Immature natural killer cell (primary cell): ENCODE measurements around the gene DIP2C. TPM values are rescaled to one million over a fixed set of nuclear protein-coding genes. Genes with fewer than 3 reads are reported as not detected.

Experiments
- DNase-seq, 3 donors: peaks; one replicate each; pipeline ENCODE4 v3.0.0; 2022; ENCODE audit warnings: mixed read lengths in 1 of 3
- H3K27ac Mint-ChIP-seq, 6 donors: one replicate each; pipeline ENCODE4 v1.8.0; 2020; ENCODE audit warnings: mixed read lengths in 6 of 6, mild to moderate bottlenecking in 5 of 6, inconsistent platforms in 4 of 6, moderate library complexity in 3 of 6
- H3K27me3 Mint-ChIP-seq, 3 donors: one replicate each; pipeline ENCODE4 v1.8.0; 2020 to 2021; ENCODE audit warnings: low read depth in 3 of 3, mild to moderate bottlenecking in 3 of 3, mixed read lengths in 3 of 3, moderate library complexity in 3 of 3, inconsistent platforms in 1 of 3
- H3K36me3 Mint-ChIP-seq, 3 donors: one replicate each; pipeline ENCODE4 v1.8.0; 2020; ENCODE audit warnings: mixed read lengths in 3 of 3, inconsistent platforms in 2 of 3, mild to moderate bottlenecking in 2 of 3
- H3K4me1 Mint-ChIP-seq, 2 donors: one replicate each; pipeline ENCODE4 v1.8.0; 2020; ENCODE audit warnings: inconsistent platforms in 2 of 2, mild to moderate bottlenecking in 2 of 2, mixed read lengths in 2 of 2, moderate library complexity in 1 of 2
- H3K4me3 Mint-ChIP-seq, 5 donors: one replicate each; pipeline ENCODE4 v1.8.0; 2020; ENCODE audit warnings: mild to moderate bottlenecking in 5 of 5, mixed read lengths in 5 of 5, inconsistent platforms in 3 of 5, moderate library complexity in 3 of 5
- H3K9me3 Mint-ChIP-seq, 6 donors: one replicate each; pipeline ENCODE4 v1.8.0; 2020; ENCODE audit warnings: mild to moderate bottlenecking in 6 of 6, mixed read lengths in 6 of 6, inconsistent platforms in 4 of 6, moderate library complexity in 3 of 6
- polyA plus RNA-seq, 3 donors: library from polyadenylated mRNA; unstranded; fragments of 300-500 nt; fragmentation: Illumina TruSeq; gene quantifications; one replicate each; pipeline ENCODE4 v1.2.3, GENCODE V29; 2021

Gene DIP2C
- polyA plus RNA-seq, 3 donors from 2014 or later: 0.06 to 0.41 TPM; not detected in 1

DNA sequence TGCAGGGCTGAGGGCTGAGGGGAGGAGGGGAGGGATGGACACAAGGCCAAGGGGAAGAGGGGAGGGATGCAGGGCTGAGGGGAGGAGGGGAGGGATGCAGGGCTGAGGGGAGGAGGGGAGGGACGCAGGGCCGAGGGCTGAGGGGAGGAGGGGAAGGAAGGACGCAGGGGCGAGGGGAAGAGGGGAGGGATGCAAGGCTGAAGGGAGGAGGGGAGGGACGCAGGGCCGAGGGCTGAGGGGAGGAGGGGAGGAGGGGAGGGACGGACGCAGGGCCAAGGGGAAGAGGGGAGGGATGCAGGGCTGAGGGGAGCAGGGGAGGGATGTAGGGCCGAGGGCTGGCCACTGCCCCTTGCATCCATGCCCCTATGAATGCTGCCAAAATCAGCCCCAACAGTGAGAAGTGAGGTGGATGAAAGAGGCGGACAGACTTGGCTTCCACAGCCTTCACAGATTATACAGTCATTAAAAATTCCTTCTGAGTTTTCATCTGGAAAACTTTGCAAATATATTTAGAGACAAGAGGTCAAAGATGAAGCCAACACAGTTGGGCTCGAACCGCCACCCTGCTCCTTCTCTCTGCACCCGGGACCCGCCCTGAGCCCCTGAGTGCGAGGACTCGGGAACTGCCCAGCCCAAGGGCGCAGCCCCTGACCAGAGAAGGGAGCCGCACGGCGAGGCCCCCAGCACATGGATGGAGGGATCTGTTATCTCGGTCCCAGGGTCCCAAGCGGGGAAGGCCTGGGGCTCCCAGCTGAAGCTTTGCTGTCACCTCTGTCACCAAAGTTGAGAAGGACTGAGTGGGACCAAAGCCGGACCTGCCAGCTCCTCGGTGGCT lies 65.8 kb downstream of the DIP2C start:
- no peak overlapping the region for H3K4me3 Mint-ChIP-seq
- peaks cover 0 to under 1% of the 10 kb centered on the region in 2 donors for H3K4me1 Mint-ChIP-seq
- peaks cover 2 to 13% (median 9%) of the 10 kb centered on the region in 3 donors for H3K27me3 Mint-ChIP-seq
- DNase-seq: no peak
- H3K9me3 Mint-ChIP-seq: no peaks in the 10 kb centered on the region
- H3K27ac Mint-ChIP-seq: no peak overlapping the region
- peaks cover 0 to 3% (median 0%) of the 10 kb centered on the region in 3 donors for H3K36me3 Mint-ChIP-seq

DNA sequence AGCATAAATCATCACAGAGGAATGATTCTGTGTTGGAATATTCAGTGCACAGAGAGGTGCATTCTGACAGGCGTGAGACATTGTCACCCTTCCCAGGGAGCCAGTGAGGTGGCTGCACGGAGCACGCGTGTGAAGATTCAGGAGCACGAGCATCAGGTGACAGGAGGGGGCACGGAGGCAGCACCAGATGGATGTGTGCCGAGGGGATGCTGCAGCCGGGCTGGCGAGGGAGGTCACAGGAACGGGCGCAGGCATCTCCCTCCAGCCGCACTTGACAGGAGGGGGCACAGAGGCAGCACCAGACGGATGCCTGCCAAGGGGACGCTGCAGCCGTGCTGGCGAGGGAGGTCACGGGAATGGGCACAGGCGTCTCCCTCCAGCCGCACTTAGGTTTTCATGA lies 66.5 kb downstream of the DIP2C start:
- H3K4me3 Mint-ChIP-seq: no peak overlapping the region
- H3K9me3 Mint-ChIP-seq: no peaks in the 10 kb centered on the region
- peaks cover 0 to 3% (median 0%) of the 10 kb centered on the region in 3 donors for H3K36me3 Mint-ChIP-seq
- no peaks in the 10 kb centered on the region for H3K4me1 Mint-ChIP-seq
- DNase-seq: no peak
- no peak overlapping the region for H3K27ac Mint-ChIP-seq
- peaks cover 4 to 15% (median 9%) of the 10 kb centered on the region in 3 donors for H3K27me3 Mint-ChIP-seq

DNA sequence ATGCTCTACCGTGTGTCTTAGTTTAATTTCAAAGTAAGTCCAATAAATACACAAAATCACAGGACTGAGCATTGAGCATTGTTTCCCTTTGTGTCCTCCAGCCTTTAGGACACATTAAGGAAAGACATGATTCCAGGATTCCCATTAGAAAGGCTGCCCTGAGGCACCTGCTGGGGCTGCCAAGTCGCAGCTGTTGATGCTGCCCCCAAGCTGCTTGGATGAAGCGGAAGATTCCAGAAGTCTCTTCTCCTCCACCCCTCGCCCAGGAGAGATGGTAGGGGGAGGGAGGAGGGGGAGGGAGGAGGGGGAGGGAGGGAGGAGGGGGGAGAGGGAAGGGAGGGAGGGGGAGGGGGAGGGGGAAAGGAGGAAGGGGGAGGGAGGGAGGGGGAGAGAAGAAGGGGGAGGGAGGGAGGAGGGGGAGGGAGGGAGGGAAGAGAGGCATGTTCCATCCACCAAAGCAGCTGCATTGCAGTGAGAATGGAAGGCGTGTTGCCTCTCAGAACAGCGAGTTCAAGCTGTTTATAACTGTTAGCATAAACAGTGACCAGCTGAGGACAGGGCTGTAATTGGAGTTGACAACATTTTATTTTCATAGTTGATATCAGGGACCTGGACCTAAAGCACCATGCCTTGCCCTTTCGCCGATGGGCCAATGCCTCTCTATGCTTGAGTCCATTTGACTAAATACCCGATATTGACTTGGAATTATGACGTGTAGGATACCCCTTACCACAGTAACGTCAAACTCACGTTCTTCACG lies 67.3 kb downstream of the DIP2C start:
- H3K27ac Mint-ChIP-seq: no peak overlapping the region
- no peak overlapping the region for H3K4me3 Mint-ChIP-seq
- H3K9me3 Mint-ChIP-seq: no peaks in the 10 kb centered on the region
- no peaks in the 10 kb centered on the region for H3K4me1 Mint-ChIP-seq
- no peak for DNase-seq
- peaks cover 0 to 3% (median 0%) of the 10 kb centered on the region in 3 donors for H3K36me3 Mint-ChIP-seq
- H3K27me3 Mint-ChIP-seq: peaks cover 4 to 13% (median 9%) of the 10 kb centered on the region in 3 donors

GRCh38 chr10:621513-621912 lies 68.0 kb downstream of the DIP2C start:
- H3K27me3 Mint-ChIP-seq: peaks cover 4 to 11% (median 6%) of the 10 kb centered on the region in 3 donors
- H3K36me3 Mint-ChIP-seq: peaks cover 0 to 3% (median 0%) of the 10 kb centered on the region in 3 donors
- no peak overlapping the region for H3K4me3 Mint-ChIP-seq
- H3K27ac Mint-ChIP-seq: no peak overlapping the region
- no peaks in the 10 kb centered on the region for H3K4me1 Mint-ChIP-seq
- H3K9me3 Mint-ChIP-seq: no peaks in the 10 kb centered on the region
- no peak for DNase-seq

GRCh38 chr10:620971-621370 lies 68.5 kb downstream of the DIP2C start:
- Mint-ChIP-seq H3K4me1 (no peaks in the 10 kb centered on the region), H3K9me3 (no peaks in the 10 kb centered on the region), H3K27me3 (peaks cover 4 to 11% (median 5%) of the 10 kb centered on the region in 3 donors), H3K27ac (no peak overlapping the region), H3K36me3 (peaks cover 0 to 3% (median 0%) of the 10 kb centered on the region in 3 donors), H3K4me3 (no peak overlapping the region)
- no peak for DNase-seq

- no peak overlapping the region for H3K27ac Mint-ChIP-seq
- DNase-seq: no peak
- no peaks in the 10 kb centered on the region for H3K4me1 Mint-ChIP-seq
- no peak overlapping the region for H3K4me3 Mint-ChIP-seq
- H3K36me3 Mint-ChIP-seq: peaks cover 0 to 3% (median 0%) of the 10 kb centered on the region in 3 donors
- no peaks in the 10 kb centered on the region for H3K9me3 Mint-ChIP-seq
- peaks cover 4 to 11% (median 7%) of the 10 kb centered on the region in 3 donors for H3K27me3 Mint-ChIP-seq
Measured at GRCh38 chr10:620417-620816, 69.1 kb downstream of the DIP2C start.

GRCh38 chr10:619710-620109 lies 69.8 kb downstream of the DIP2C start:
- Mint-ChIP-seq H3K4me3 (no peak overlapping the region), H3K27me3 (peaks cover 4 to 11% (median 7%) of the 10 kb centered on the region in 3 donors), H3K9me3 (no peaks in the 10 kb centered on the region)

DNA sequence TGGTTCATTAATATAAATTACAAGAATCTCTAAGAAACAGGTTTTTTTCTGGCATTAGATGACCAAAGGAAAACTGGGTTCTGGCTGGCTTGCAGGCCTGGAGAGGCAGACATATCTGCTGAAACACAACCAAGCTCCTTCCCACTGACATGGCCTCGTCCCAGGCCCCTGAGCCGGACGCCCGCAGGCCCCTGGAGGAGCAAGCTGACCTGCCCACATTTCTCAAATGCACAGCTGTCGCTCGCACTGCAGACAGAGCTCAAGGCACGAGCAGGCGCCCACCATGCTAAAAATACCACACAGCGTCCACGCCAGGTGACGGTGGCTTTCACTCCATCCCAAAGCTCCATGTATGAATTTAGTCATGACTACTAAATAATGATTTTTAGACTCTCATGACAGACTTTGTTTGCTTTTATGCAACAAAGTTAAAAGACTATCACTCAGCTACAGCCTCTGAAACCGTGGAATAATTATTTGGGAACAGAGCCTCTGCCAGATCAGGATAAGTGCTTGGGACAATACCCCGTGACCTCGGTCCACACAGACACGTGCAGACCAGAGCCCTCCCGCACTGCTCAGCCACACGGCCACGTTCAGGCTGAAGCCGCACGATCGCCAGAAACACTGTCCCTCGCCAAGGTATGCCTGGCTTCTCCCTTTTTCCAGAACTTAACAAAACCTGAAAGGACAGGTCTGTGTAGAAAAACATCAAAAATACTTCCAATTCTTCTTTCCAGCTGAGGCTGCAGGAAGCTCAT lies 71.1 kb downstream of the DIP2C start:
- Mint-ChIP-seq H3K4me1 (no peaks in the 10 kb centered on the region), H3K9me3 (no peaks in the 10 kb centered on the region), H3K4me3 (no peak overlapping the region), H3K36me3 (peaks cover 0 to 3% (median 0%) of the 10 kb centered on the region in 3 donors), H3K27ac (no peak overlapping the region), H3K27me3 (peaks cover 5 to 9% (median 9%) of the 10 kb centered on the region in 3 donors)
- DNase-seq: no peak

More at GRCh38 chr10:619710-620109, 69.8 kb downstream of the DIP2C start:
- no peak for DNase-seq
- H3K4me1 Mint-ChIP-seq: no peaks in the 10 kb centered on the region
- peaks cover 0 to 3% (median 0%) of the 10 kb centered on the region in 3 donors for H3K36me3 Mint-ChIP-seq
- no peak overlapping the region for H3K27ac Mint-ChIP-seq

DNA sequence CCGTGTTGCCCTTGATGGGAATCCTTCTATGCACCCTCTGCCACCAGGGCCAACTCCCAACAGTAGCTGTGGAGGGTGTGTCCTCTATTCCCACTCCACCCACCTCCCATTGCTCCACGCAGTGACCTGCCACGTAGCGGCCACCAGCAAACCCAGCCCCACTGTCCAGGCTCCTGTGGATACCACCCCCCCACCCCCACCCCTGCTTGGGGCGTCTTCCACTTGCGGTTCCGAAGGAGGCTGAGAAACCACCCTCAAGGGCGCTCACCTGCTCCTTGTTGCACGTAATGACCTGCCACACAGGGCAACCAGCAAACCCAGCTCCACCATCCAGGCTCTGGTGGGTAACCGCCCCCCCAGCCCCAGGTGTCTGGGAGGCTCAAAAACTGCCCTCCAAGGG lies 72.0 kb downstream of the DIP2C start:
- H3K27ac Mint-ChIP-seq: no peak overlapping the region
- peaks cover 0 to 3% (median 0%) of the 10 kb centered on the region in 3 donors for H3K36me3 Mint-ChIP-seq
- H3K4me3 Mint-ChIP-seq: no peak overlapping the region
- H3K9me3 Mint-ChIP-seq: no peaks in the 10 kb centered on the region
- no peak for DNase-seq
- peaks cover 5 to 9% (median 9%) of the 10 kb centered on the region in 3 donors for H3K27me3 Mint-ChIP-seq
- H3K4me1 Mint-ChIP-seq: no peaks in the 10 kb centered on the region

GRCh38 chr10:615583-616152 lies 73.8 kb downstream of the DIP2C start:
- H3K4me3 Mint-ChIP-seq: no peak overlapping the region
- H3K4me1 Mint-ChIP-seq: no peaks in the 10 kb centered on the region
- no peak for DNase-seq
- H3K36me3 Mint-ChIP-seq: no peaks in the 10 kb centered on the region
- no peaks in the 10 kb centered on the region for H3K9me3 Mint-ChIP-seq
- peaks cover 2 to 7% (median 4%) of the 10 kb centered on the region in 3 donors for H3K27me3 Mint-ChIP-seq
- H3K27ac Mint-ChIP-seq: no peak overlapping the region

DNA sequence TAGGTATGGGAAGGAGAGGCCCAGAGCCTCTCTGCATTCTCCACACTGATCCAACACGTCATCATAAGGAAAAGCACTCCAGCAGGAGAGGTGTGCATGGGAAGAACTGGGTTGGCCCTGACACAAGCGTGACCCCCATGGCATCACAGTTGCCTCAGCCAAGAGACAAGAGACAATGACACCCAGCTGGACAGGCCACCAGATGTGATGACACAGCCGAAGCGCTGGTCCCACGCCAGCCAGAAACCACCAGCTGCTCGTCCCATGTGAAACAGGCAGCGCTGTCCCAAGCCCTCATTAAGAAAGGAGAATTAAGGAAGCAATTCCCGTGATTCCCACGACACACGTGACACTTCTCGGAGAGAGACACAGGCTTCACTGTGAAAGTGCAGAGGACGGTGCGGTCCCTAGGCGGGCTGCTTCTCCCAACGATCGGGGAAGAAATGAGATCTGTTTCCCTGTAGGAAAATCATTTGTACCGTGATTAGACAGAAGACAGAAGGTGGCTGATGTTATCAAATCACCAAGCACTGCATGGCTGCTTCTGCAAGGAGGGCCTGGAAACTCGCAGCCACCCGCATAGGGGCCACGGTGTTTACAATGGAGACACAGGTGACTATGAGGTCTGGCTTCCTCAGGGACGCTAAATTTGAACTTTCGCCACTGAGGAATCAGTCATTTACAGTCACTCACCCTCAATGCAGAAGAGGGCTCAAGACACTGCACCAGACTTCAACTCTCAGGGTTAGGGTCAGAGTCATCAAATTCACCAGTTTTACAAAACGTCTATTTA lies 74.5 kb downstream of the DIP2C start:
- Mint-ChIP-seq H3K27me3 (peaks cover 2 to 4% (median 4%) of the 10 kb centered on the region in 3 donors), H3K9me3 (no peaks in the 10 kb centered on the region), H3K4me3 (no peak overlapping the region), H3K4me1 (no peaks in the 10 kb centered on the region), H3K27ac (no peak overlapping the region), H3K36me3 (no peaks in the 10 kb centered on the region)
- DNase-seq: no peak

- H3K4me3 Mint-ChIP-seq: no peak overlapping the region
- H3K9me3 Mint-ChIP-seq: no peaks in the 10 kb centered on the region
- no peak overlapping the region for H3K27ac Mint-ChIP-seq
- no peak for DNase-seq
- H3K4me1 Mint-ChIP-seq: no peaks in the 10 kb centered on the region
- H3K27me3 Mint-ChIP-seq: peaks cover 2 to 4% (median 4%) of the 10 kb centered on the region in 3 donors
- no peaks in the 10 kb centered on the region for H3K36me3 Mint-ChIP-seq
Measured at GRCh38 chr10:614139-614711, 75.2 kb downstream of the DIP2C start.
